K562 (cell line): ENCODE results near the gene HIPK2. TPM values are rescaled to one million over a fixed set of nuclear protein-coding genes. Genes with fewer than 3 reads are reported as not detected.
A peak's percentile ranks its signal among the peaks of the same experiment; 100 is the strongest.

ENCODE experiments used
- ARNT ChIP-seq, 2 experiments: fragments of 450-650 bp; IDR thresholded peaks; 2 replicates each; pipeline ENCODE4 v1.6.1; 2016; ENCODE audit warnings: mild to moderate bottlenecking in 1 of 2
- BCL6 ChIP-seq: fragments of 250-450 bp; sonication (Bioruptor Pico); IDR thresholded peaks from 2 replicates; pipeline ENCODE4 v1.4.0; 2020
- BRD4 ChIP-seq: fragments of 200-600 bp; sonication (generic); IDR thresholded peaks from 2 replicates; pipeline ENCODE4 v1.6.1; 2017; ENCODE audit warnings: inconsistent platforms
- BRF1 ChIP-seq: IDR thresholded peaks from 3 replicates; pipeline ENCODE4 v1.6.1; 2011; ENCODE audit warnings: borderline replicate concordance, mild to moderate bottlenecking; ENCODE audit not compliant: insufficient read length; ENCODE audit errors: extremely low read depth
- CBFA2T2 ChIP-seq: fragments of 450-650 bp; conservative IDR thresholded peaks from 2 replicates; pipeline ENCODE4 v1.6.1; 2017; ENCODE audit warnings: mild to moderate bottlenecking
- E2F6 ChIP-seq, 2 experiments: IDR thresholded peaks; 2 replicates each; pipeline ENCODE4 v1.6.1; 2011; ENCODE audit warnings: borderline replicate concordance in 1 of 2, control low read depth in 1 of 2, low read depth in 1 of 2, low read length in 1 of 2, mild to moderate bottlenecking in 1 of 2, mixed read lengths in 1 of 2, moderate library complexity in 1 of 2; ENCODE audit not compliant: insufficient read depth in 1 of 2, insufficient read length in 1 of 2, poor library complexity in 1 of 2, severe bottlenecking in 1 of 2; ENCODE audit errors: extremely low read depth in 1 of 2
- HDAC2 ChIP-seq: fragments of 450-650 bp; IDR thresholded peaks from 2 replicates; pipeline ENCODE4 v1.6.1; 2016; ENCODE audit warnings: mild to moderate bottlenecking
- MNT ChIP-seq, 2 experiments: fragments of 450-650 bp; conservative IDR thresholded peaks; 2 replicates each; pipeline ENCODE4 v1.6.1; 2017; ENCODE audit warnings: mild to moderate bottlenecking in 2 of 2, moderate library complexity in 2 of 2
- TRIM24 ChIP-seq, 2 experiments: fragments of 450-650 bp; IDR thresholded peaks; 2 replicates each; pipeline ENCODE4 v1.6.1; 2016
- ZNF436 ChIP-seq: fragments of 250-450, 450-650 bp; sonication (Bioruptor Pico); formaldehyde crosslinking; IDR thresholded peaks from 2 replicates; pipeline ENCODE4 v1.7.0; 2020; ENCODE audit warnings: mild to moderate bottlenecking
- ZNF589 ChIP-seq: fragments of 200-800 bp; sonication (Bioruptor generic); IDR thresholded peaks from 2 replicates; pipeline ENCODE4 v1.6.1; 2016; ENCODE audit warnings: low read depth, missing genetic modification characterization, missing compliant biosample characterization
- polyA plus RNA-seq, 8 experiments: library from polyadenylated mRNA; depleted of rRNA in 4 of 8; stranded (reverse) in 5 of 8; unstranded in 3 of 8; fragments of >200 nt; fragmentation: Nextera tagmentation in 2 of 8; fragmentation: Illumina TruSeq in 1 of 8; extraction: Ambion mirVana in 2 of 8; extraction: Trizol in 1 of 8; gene quantifications; 2 replicates each; pipeline versions ENCODE4 v1.2.1 to v1.2.3, GENCODE V29; 2011 to 2014; ENCODE audit warnings: inconsistent platforms in 1 of 8, missing spikeins in 1 of 8
- total RNA-seq, 7 experiments: library from RNA; depleted of rRNA in 6 of 7; stranded (reverse); fragments of >200 nt in 6 of 7; fragmentation: Illumina TruSeq in 2 of 7; extraction: Trizol in 2 of 7; gene quantifications; 2 replicates each; pipeline versions ENCODE4 v1.2.1 to v1.2.3, GENCODE V29; 2011 to 2021; ENCODE audit warnings: low replicate concordance in 1 of 7
- TF ChIP-seq, protein P1 (sequence below): sonication (generic); formaldehyde crosslinking; IDR thresholded peaks from 2 replicates; pipeline ENCODE4 v1.9.0; 2022; ENCODE audit warnings: mild to moderate bottlenecking, missing genetic modification reagents
- TF ChIP-seq, protein P2 (sequence below): sonication (generic); formaldehyde crosslinking; IDR thresholded peaks from 2 replicates; pipeline ENCODE4 v1.5.0; 2020; ENCODE audit warnings: missing genetic modification reagents
- TF ChIP-seq, protein P3 (sequence below): fragments of 250-450 bp; sonication (Bioruptor Pico); IDR thresholded peaks from 2 replicates; pipeline ENCODE4 v1.8.0; 2021; ENCODE audit warnings: borderline replicate concordance, mild to moderate bottlenecking, moderate library complexity; ENCODE audit not compliant: poor library complexity, severe bottlenecking

The HIPK2 gene
- total and polyA plus RNA-seq, 9 of the 15 experiments (the other 6 are each of a cell fraction or from before 2014, with no cell fraction given): 0.69 to 19.8 (median 5.1) TPM

DNA sequence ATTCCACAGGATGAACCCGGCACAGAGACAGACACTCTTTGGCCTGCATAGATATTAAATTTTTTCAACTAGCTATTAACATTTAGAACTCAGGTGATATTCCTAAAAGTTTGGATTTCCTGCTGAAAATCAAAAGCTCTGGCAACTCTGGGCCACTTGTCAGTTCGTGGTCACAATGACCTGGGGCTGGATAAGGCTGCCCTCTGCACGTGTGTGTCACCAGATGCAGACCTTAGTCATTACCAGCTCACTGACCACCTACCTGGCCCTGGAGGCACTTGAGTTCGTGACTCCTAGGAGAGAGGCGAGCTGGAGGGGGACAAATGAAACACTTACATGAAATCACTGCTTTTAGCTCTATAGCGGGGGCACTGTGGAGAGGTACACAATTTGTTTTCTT, 126.5 kb downstream of the HIPK2 start (continued):
- no peak for TF ChIP-seq BRF1
- no peak for TF ChIP-seq BCL6 (CRISPR knock-in tag)
- no peak for TF ChIP-seq ZNF589 (CRISPR knock-in tag)
- no peak for TF ChIP-seq ZNF436 (CRISPR knock-in tag)
- TF ChIP-seq CBFA2T2: peak; percentile 36; the same call in 1 of the 2 replicates
- TF ChIP-seq HDAC2: no peak
- TF ChIP-seq, protein P1, sequence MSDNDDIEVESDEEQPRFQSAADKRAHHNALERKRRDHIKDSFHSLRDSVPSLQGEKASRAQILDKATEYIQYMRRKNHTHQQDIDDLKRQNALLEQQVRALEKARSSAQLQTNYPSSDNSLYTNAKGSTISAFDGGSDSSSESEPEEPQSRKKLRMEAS (CRISPR knock-in tag): peak; percentile 90
- TF ChIP-seq, protein P2, sequence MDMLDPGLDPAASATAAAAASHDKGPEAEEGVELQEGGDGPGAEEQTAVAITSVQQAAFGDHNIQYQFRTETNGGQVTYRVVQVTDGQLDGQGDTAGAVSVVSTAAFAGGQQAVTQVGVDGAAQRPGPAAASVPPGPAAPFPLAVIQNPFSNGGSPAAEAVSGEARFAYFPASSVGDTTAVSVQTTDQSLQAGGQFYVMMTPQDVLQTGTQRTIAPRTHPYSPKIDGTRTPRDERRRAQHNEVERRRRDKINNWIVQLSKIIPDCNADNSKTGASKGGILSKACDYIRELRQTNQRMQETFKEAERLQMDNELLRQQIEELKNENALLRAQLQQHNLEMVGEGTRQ (CRISPR knock-in tag): no peak
- TF ChIP-seq, protein P3, sequence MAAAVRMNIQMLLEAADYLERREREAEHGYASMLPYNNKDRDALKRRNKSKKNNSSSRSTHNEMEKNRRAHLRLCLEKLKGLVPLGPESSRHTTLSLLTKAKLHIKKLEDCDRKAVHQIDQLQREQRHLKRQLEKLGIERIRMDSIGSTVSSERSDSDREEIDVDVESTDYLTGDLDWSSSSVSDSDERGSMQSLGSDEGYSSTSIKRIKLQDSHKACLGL (CRISPR knock-in tag): no peak
- no peak for TF ChIP-seq ARNT (IDR thresholded peaks at IDR 0.05)
- peak in 1 of 2 experiments; percentile 44 for TF ChIP-seq E2F6 (IDR thresholded peaks at IDR 0.05; ENCODE audit: borderline replicate concordance in 1 of 2, extremely low read depth in 1 of 2, insufficient read depth in 1 of 2, insufficient read length in 1 of 2, low read depth in 1 of 2, low read length in 1 of 2, poor library complexity in 1 of 2, severe bottlenecking in 1 of 2)
- TF ChIP-seq BRD4: no peak
- no peak for TF ChIP-seq MNT (conservative IDR thresholded peaks at IDR 0.05)
- no peak for TF ChIP-seq TRIM24 (IDR thresholded peaks at IDR 0.05)
